Measurements from ENCODE around the gene UPP2.

UPP2 gene

GRCh38 chr2:158103411-158104012 is 1.8 kb downstream of the UPP2 start:
- no peaks in the 10 kb centered on the region for H3K27me3 ChIP-seq (ENCODE audit: control insufficient read depth, insufficient read depth, low read length, poor library complexity, severe bottlenecking)
- no peaks in the 10 kb centered on the region for H3K36me3 ChIP-seq (ENCODE audit: control insufficient read depth, insufficient read depth, low read length)
- H3K4me1 ChIP-seq (ENCODE audit: control insufficient read depth, insufficient read depth, low read length), result no peaks in the 10 kb centered on the region
- no peak overlapping the region for H3K27ac ChIP-seq (ENCODE audit: insufficient read depth, low read depth, low read length, poor library complexity, severe bottlenecking)
- 71 to 90% methylated on average over 1 to 3 of the region's 3 CpGs for WGBS, 2 experiments
- no peak overlapping the region for H3K4me3 ChIP-seq (ENCODE audit: insufficient read depth, low read depth, low read length)
- no peaks in the 10 kb centered on the region for H3K9me3 ChIP-seq (ENCODE audit: control insufficient read depth, low read length)

- Histone ChIP-seq H3K9me3 (ENCODE audit: control insufficient read depth, low read length) (no peaks in the 10 kb centered on the region), H3K27ac (ENCODE audit: insufficient read depth, low read depth, low read length, poor library complexity, severe bottlenecking) (no peak overlapping the region), H3K27me3 (ENCODE audit: control insufficient read depth, insufficient read depth, low read length, poor library complexity, severe bottlenecking) (no peaks in the 10 kb centered on the region), H3K4me1 (ENCODE audit: control insufficient read depth, insufficient read depth, low read length) (no peaks in the 10 kb centered on the region), H3K36me3 (ENCODE audit: control insufficient read depth, insufficient read depth, low read length) (no peaks in the 10 kb centered on the region), H3K4me3 (ENCODE audit: insufficient read depth, low read depth, low read length) (no peak overlapping the region)
- 94 to 97% methylated on average over 3 of the region's 5 CpGs for WGBS, 2 experiments
Measured at GRCh38 chr2:158104903-158105302, 3.2 kb downstream of the UPP2 start.

GRCh38 chr2:158112992-158113391 is 11.3 kb downstream of the UPP2 start:
- 96 to 98% methylated on average over 4 of the region's 4 CpGs for WGBS, 2 experiments
- no peak overlapping the region for H3K4me3 ChIP-seq (ENCODE audit: insufficient read depth, low read depth, low read length)
- no peak overlapping the region for H3K27ac ChIP-seq (ENCODE audit: insufficient read depth, low read depth, low read length, poor library complexity, severe bottlenecking)
- no peaks in the 10 kb centered on the region for H3K36me3 ChIP-seq (ENCODE audit: control insufficient read depth, insufficient read depth, low read length)
- H3K9me3 ChIP-seq (ENCODE audit: control insufficient read depth, low read length), result no peaks in the 10 kb centered on the region
- no peaks in the 10 kb centered on the region for H3K4me1 ChIP-seq (ENCODE audit: control insufficient read depth, insufficient read depth, low read length)
- no peaks in the 10 kb centered on the region for H3K27me3 ChIP-seq (ENCODE audit: control insufficient read depth, insufficient read depth, low read length, poor library complexity, severe bottlenecking)

GRCh38 chr2:158113741-158114295 is 12.1 kb downstream of the UPP2 start:
- Histone ChIP-seq H3K27ac (ENCODE audit: insufficient read depth, low read depth, low read length, poor library complexity, severe bottlenecking) (no peak overlapping the region), H3K9me3 (ENCODE audit: control insufficient read depth, low read length) (no peaks in the 10 kb centered on the region), H3K27me3 (ENCODE audit: control insufficient read depth, insufficient read depth, low read length, poor library complexity, severe bottlenecking) (no peaks in the 10 kb centered on the region), H3K4me1 (ENCODE audit: control insufficient read depth, insufficient read depth, low read length) (no peaks in the 10 kb centered on the region), H3K4me3 (ENCODE audit: insufficient read depth, low read depth, low read length) (no peak overlapping the region), H3K36me3 (ENCODE audit: control insufficient read depth, insufficient read depth, low read length) (no peaks in the 10 kb centered on the region)
- 93 to 96% methylated on average over 4 of the region's 4 CpGs for WGBS, 2 experiments

- Histone ChIP-seq H3K27me3 (ENCODE audit: control insufficient read depth, insufficient read depth, low read length, poor library complexity, severe bottlenecking) (no peaks in the 10 kb centered on the region), H3K4me3 (ENCODE audit: insufficient read depth, low read depth, low read length) (no peak overlapping the region), H3K36me3 (ENCODE audit: control insufficient read depth, insufficient read depth, low read length) (no peaks in the 10 kb centered on the region), H3K27ac (ENCODE audit: insufficient read depth, low read depth, low read length, poor library complexity, severe bottlenecking) (no peak overlapping the region), H3K4me1 (ENCODE audit: control insufficient read depth, insufficient read depth, low read length) (no peaks in the 10 kb centered on the region), H3K9me3 (ENCODE audit: control insufficient read depth, low read length) (no peaks in the 10 kb centered on the region)
- 78% methylated on average over 2 of the region's 2 CpGs; no CpG with 5 or more reads in 1 of the 2 experiments for WGBS, 2 experiments
Measured at GRCh38 chr2:158114516-158114915, 12.8 kb downstream of the UPP2 start.

- H3K4me1 ChIP-seq (ENCODE audit: control insufficient read depth, insufficient read depth, low read length), result no peaks in the 10 kb centered on the region
- no peaks in the 10 kb centered on the region for H3K9me3 ChIP-seq (ENCODE audit: control insufficient read depth, low read length)
- H3K4me3 ChIP-seq (ENCODE audit: insufficient read depth, low read depth, low read length), result no peak overlapping the region
- no peaks in the 10 kb centered on the region for H3K36me3 ChIP-seq (ENCODE audit: control insufficient read depth, insufficient read depth, low read length)
- H3K27me3 ChIP-seq (ENCODE audit: control insufficient read depth, insufficient read depth, low read length, poor library complexity, severe bottlenecking), result no peaks in the 10 kb centered on the region
- WGBS, 2 experiments, result 85 to 91% methylated on average over 5 to 6 of the region's 6 CpGs
- H3K27ac ChIP-seq (ENCODE audit: insufficient read depth, low read depth, low read length, poor library complexity, severe bottlenecking), result no peak overlapping the region
Measured at GRCh38 chr2:158115202-158115767, 13.6 kb downstream of the UPP2 start.

- H3K27ac ChIP-seq (ENCODE audit: insufficient read depth, low read depth, low read length, poor library complexity, severe bottlenecking), result no peak overlapping the region
- no peaks in the 10 kb centered on the region for H3K27me3 ChIP-seq (ENCODE audit: control insufficient read depth, insufficient read depth, low read length, poor library complexity, severe bottlenecking)
- H3K4me1 ChIP-seq (ENCODE audit: control insufficient read depth, insufficient read depth, low read length), result no peaks in the 10 kb centered on the region
- no peaks in the 10 kb centered on the region for H3K36me3 ChIP-seq (ENCODE audit: control insufficient read depth, insufficient read depth, low read length)
- 92 to 98% methylated on average over 2 to 3 of the region's 3 CpGs for WGBS, 2 experiments
- no peak overlapping the region for H3K4me3 ChIP-seq (ENCODE audit: insufficient read depth, low read depth, low read length)
- no peaks in the 10 kb centered on the region for H3K9me3 ChIP-seq (ENCODE audit: control insufficient read depth, low read length)
Measured at GRCh38 chr2:158116936-158117335, 15.3 kb downstream of the UPP2 start.

- no peak overlapping the region for H3K4me3 ChIP-seq (ENCODE audit: insufficient read depth, low read depth, low read length)
- no peaks in the 10 kb centered on the region for H3K4me1 ChIP-seq (ENCODE audit: control insufficient read depth, insufficient read depth, low read length)
- no peaks in the 10 kb centered on the region for H3K27me3 ChIP-seq (ENCODE audit: control insufficient read depth, insufficient read depth, low read length, poor library complexity, severe bottlenecking)
- H3K36me3 ChIP-seq (ENCODE audit: control insufficient read depth, insufficient read depth, low read length), result no peaks in the 10 kb centered on the region
- WGBS, 2 experiments, result 100% methylated on average over 1 of the region's 1 CpG
- no peak overlapping the region for H3K27ac ChIP-seq (ENCODE audit: insufficient read depth, low read depth, low read length, poor library complexity, severe bottlenecking)
- H3K9me3 ChIP-seq (ENCODE audit: control insufficient read depth, low read length), result no peaks in the 10 kb centered on the region
Measured at GRCh38 chr2:158120102-158120501, 18.4 kb downstream of the UPP2 start.

- WGBS, 2 experiments, result 87 to 91% methylated on average over 7 to 8 of the region's 8 CpGs
- no peaks in the 10 kb centered on the region for H3K36me3 ChIP-seq (ENCODE audit: control insufficient read depth, insufficient read depth, low read length)
- H3K27me3 ChIP-seq (ENCODE audit: control insufficient read depth, insufficient read depth, low read length, poor library complexity, severe bottlenecking), result no peaks in the 10 kb centered on the region
- no peak overlapping the region for H3K4me3 ChIP-seq (ENCODE audit: insufficient read depth, low read depth, low read length)
- no peak overlapping the region for H3K27ac ChIP-seq (ENCODE audit: insufficient read depth, low read depth, low read length, poor library complexity, severe bottlenecking)
- H3K4me1 ChIP-seq (ENCODE audit: control insufficient read depth, insufficient read depth, low read length), result no peaks in the 10 kb centered on the region
- no peaks in the 10 kb centered on the region for H3K9me3 ChIP-seq (ENCODE audit: control insufficient read depth, low read length)
Measured at GRCh38 chr2:158120664-158121641, 19.3 kb downstream of the UPP2 start.

GRCh38 chr2:158124896-158125295 is 23.2 kb downstream of the UPP2 start:
- Histone ChIP-seq H3K36me3 (ENCODE audit: control insufficient read depth, insufficient read depth, low read length) (no peaks in the 10 kb centered on the region), H3K4me1 (ENCODE audit: control insufficient read depth, insufficient read depth, low read length) (no peaks in the 10 kb centered on the region), H3K27me3 (ENCODE audit: control insufficient read depth, insufficient read depth, low read length, poor library complexity, severe bottlenecking) (no peaks in the 10 kb centered on the region), H3K27ac (ENCODE audit: insufficient read depth, low read depth, low read length, poor library complexity, severe bottlenecking) (no peak overlapping the region), H3K9me3 (ENCODE audit: control insufficient read depth, low read length) (no peaks in the 10 kb centered on the region), H3K4me3 (ENCODE audit: insufficient read depth, low read depth, low read length) (no peak overlapping the region)
- WGBS, 2 experiments, result 85 to 90% methylated on average over 2 of the region's 2 CpGs
